PC-9 (cell line): Measurements from ENCODE around the gene PSMG3. TPM values are rescaled to one million over a fixed set of nuclear protein-coding genes. Genes with fewer than 3 reads are reported as not detected.

Source experiments
- BruUV-seq: library from RNA; stranded (reverse); fragments of 400-500 nt; replicated peaks from 2 replicates; lab custom pipeline; 2021; lab: Mats Ljungman, UMichigan
- CTCF ChIA-PET: fragments of 300-600 bp; sonication (Branson Sonifier 250); formaldehyde crosslinking; loops from one replicate; lab custom pipeline; 2022; ENCODE audit warnings: antibody characterized with exemption; lab: Charles Lee
- POLR2A ChIA-PET: fragments of 300-600 bp; sonication (Branson Sonifier 250); formaldehyde crosslinking; loops from one replicate; lab custom pipeline; 2022; ENCODE audit warnings: antibody characterized with exemption; ENCODE audit not compliant: unreplicated experiment; lab: Charles Lee
- DNase-seq, 2 experiments: peaks; one replicate each; pipeline versions ENCODE4 v3.0.0 to v3.0.0-alpha.2; 2015 to 2022; ENCODE audit warnings: mixed read lengths in 1 of 2
- H2AFZ ChIP-seq: fragments of 200-600 bp; sonication (generic); 2 replicates; pipeline ENCODE4 v1.8.1; 2017; ENCODE audit warnings: antibody characterized with exemption
- H3F3A ChIP-seq: fragments of 200-600 bp; sonication (generic); 2 replicates; pipeline ENCODE4 v1.8.1; 2017; ENCODE audit warnings: antibody characterized with exemption, mild to moderate bottlenecking, low read depth; ENCODE audit not compliant: insufficient read depth
- H3K27ac ChIP-seq: fragments of 200-600 bp; sonication (generic); 2 replicates; pipeline ENCODE4 v1.6.1; 2016; ENCODE audit warnings: mixed run types
- H3K27me3 ChIP-seq: fragments of 200-600 bp; sonication (generic); 2 replicates; pipeline ENCODE4 v1.6.1; 2016; ENCODE audit warnings: low read depth, mixed run types; ENCODE audit not compliant: insufficient read depth
- H3K36me3 ChIP-seq: fragments of 200-600 bp; sonication (generic); 2 replicates; pipeline ENCODE4 v1.6.1; 2016; ENCODE audit warnings: low read depth, mixed run types
- H3K4me1 ChIP-seq: fragments of 200-600 bp; sonication (generic); replicated peaks from 2 replicates; pipeline ENCODE4 v1.6.1; 2016; ENCODE audit warnings: mixed run types; ENCODE audit not compliant: insufficient read depth
- H3K4me2 ChIP-seq: fragments of 200-600 bp; sonication (generic); 2 replicates; pipeline ENCODE4 v1.6.1; 2017; ENCODE audit warnings: mixed run types
- H3K4me3 ChIP-seq: fragments of 200-600 bp; sonication (generic); 2 replicates; pipeline ENCODE4 v1.6.1; 2016; ENCODE audit warnings: mixed run types
- H3K79me2 ChIP-seq: fragments of 200-600 bp; sonication (generic); 2 replicates; pipeline ENCODE4 v1.6.1; 2017; ENCODE audit warnings: low read depth, mixed run types
- H3K9me2 ChIP-seq: fragments of 200-600 bp; sonication (generic); 2 replicates; pipeline ENCODE4 v1.8.1; 2017; ENCODE audit warnings: mild to moderate bottlenecking; ENCODE audit not compliant: insufficient read depth
- H3K9me3 ChIP-seq: fragments of 200-600 bp; sonication (generic); 2 replicates; pipeline ENCODE4 v1.8.1; 2016; ENCODE audit warnings: low read depth; ENCODE audit not compliant: insufficient read depth
- H4K20me1 ChIP-seq: fragments of 200-600 bp; sonication (generic); 2 replicates; pipeline ENCODE4 v1.8.1; 2017; ENCODE audit not compliant: insufficient read depth
- EZH2 ChIP-seq: fragments of 200-600 bp; sonication (generic); IDR thresholded peaks from 2 replicates; pipeline ENCODE4 v1.8.0; 2017; ENCODE audit warnings: antibody characterized with exemption, low read depth
- intact Hi-C: fragments of 100-400 bp; cut with micrococcal nuclease; formaldehyde crosslinking; loops from one replicate; pipeline ENCODE4 v1.10.0; 2022; ENCODE audit not compliant: unreplicated experiment
- total RNA-seq: library from RNA; stranded (reverse); gene quantifications from 2 replicates; pipeline ENCODE4 v1.2.3, GENCODE V29; 2021
- TF ChIP-seq, protein P1 (sequence below): fragments of 200-600 bp; sonication (generic); conservative IDR thresholded peaks from 2 replicates; pipeline ENCODE4 v1.6.1; 2017; ENCODE audit warnings: mixed run types, antibody characterized with exemption, mild to moderate bottlenecking, moderate library complexity

PSMG3 gene
- total RNA-seq, 1 experiment from 2014 or later, result 63.3 TPM

DNA sequence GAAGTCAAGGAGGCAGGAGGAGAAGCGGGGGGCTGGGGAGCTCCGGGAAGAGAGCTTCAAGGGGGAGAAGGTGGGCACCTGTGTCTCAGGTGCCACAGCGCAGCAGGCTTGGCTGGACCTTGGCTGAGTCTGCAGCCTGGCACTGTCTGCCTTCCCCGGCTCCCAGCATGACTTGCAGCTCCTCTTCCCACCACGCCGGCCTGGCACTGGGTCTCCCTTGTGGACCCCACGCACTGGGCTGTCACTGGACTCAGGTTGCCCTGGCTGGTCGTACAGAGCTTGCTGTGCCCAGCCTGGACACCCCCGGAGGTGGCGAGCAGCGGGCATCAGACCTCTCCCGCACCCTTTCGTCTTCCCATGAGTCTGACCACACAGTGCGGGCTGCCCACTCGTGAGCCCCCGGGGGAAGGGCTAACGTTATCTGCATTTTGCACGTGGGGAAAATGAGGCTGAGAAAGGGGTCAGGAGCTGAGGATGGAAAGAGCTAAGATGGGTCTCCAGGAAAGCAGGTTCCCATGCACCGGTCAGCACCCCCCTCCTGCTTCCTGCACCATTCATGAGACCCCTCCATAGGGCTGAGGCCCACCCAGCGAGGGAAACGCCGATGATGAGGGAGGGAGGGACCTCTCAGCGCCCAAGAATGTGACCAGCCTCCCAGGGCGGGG, 40.3 kb upstream of the PSMG3 start:
- H3K79me2 ChIP-seq, result no peaks in the 10 kb centered on the region
- peaks cover 53% of the 10 kb centered on the region for H3K27me3 ChIP-seq
- H3K4me2 ChIP-seq, result no peak overlapping the region
- H3K4me3 ChIP-seq, result no peak overlapping the region
- peaks cover 3% of the 10 kb centered on the region; the same call in 1 of the 2 replicates for H3K9me3 ChIP-seq
- peaks cover 2% of the 10 kb centered on the region; the same call in 1 of the 2 replicates for H3F3A ChIP-seq
- TF ChIP-seq, protein P1, sequence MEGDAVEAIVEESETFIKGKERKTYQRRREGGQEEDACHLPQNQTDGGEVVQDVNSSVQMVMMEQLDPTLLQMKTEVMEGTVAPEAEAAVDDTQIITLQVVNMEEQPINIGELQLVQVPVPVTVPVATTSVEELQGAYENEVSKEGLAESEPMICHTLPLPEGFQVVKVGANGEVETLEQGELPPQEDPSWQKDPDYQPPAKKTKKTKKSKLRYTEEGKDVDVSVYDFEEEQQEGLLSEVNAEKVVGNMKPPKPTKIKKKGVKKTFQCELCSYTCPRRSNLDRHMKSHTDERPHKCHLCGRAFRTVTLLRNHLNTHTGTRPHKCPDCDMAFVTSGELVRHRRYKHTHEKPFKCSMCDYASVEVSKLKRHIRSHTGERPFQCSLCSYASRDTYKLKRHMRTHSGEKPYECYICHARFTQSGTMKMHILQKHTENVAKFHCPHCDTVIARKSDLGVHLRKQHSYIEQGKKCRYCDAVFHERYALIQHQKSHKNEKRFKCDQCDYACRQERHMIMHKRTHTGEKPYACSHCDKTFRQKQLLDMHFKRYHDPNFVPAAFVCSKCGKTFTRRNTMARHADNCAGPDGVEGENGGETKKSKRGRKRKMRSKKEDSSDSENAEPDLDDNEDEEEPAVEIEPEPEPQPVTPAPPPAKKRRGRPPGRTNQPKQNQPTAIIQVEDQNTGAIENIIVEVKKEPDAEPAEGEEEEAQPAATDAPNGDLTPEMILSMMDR, result no peak
- no peak for TF ChIP-seq EZH2
- H3K4me1 ChIP-seq, result peaks cover 4% of the 10 kb centered on the region
- intact Hi-C loops, result loop anchor here (5.0 kb wide), 1 partner anchor 47 kb away; no protein-coding TSS in a partner anchor
- H4K20me1 ChIP-seq, result no peaks in the 10 kb centered on the region
- no peaks in the 10 kb centered on the region for H3K9me2 ChIP-seq
- H3K36me3 ChIP-seq, result no peaks in the 10 kb centered on the region
- no TSS peak for BruUV-seq
- POLR2A ChIA-PET, result no interaction called here
- no peak overlapping the region for H2AFZ ChIP-seq
- no peak for DNase-seq
- no peak overlapping the region for H3K27ac ChIP-seq
- CTCF ChIA-PET, result interaction anchor here (0.6 kb wide), 1 partner anchor 643 kb away, joined by 4 read pairs; no protein-coding TSS in a partner anchor

DNA sequence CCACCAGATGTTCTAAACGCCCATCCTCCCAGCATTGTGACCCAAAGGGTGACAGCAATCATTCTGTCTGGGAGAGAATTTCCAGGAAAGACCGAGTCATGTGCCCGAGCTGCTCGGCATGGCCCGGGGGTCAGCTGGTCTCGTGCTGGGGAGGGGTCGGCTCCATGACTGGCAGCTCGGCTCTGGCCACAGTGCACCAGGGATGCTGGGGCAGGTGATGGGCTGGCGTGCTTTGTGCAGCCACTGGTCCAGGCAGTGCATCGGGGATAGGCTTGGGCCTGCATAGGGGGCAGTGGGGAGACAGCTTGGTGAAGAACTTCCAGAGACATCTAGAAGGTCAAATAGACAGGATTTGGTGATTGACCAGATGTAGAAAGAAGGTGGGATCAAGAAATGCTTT, 39.2 kb upstream of the PSMG3 start:
- no peaks in the 10 kb centered on the region for H4K20me1 ChIP-seq
- no peak overlapping the region for H3K4me3 ChIP-seq
- no peaks in the 10 kb centered on the region for H3K9me3 ChIP-seq
- intact Hi-C loops, result no loop called here
- BruUV-seq, result no TSS peak
- no peak overlapping the region for H3K27ac ChIP-seq
- H3F3A ChIP-seq, result peaks cover 6% of the 10 kb centered on the region; the same call in 1 of the 2 replicates
- no peak for DNase-seq
- H3K4me1 ChIP-seq, result peaks cover 4% of the 10 kb centered on the region
- ChIA-PET CTCF (interaction anchor here (0.6 kb wide), 1 partner anchor 644 kb away, joined by 4 read pairs; no protein-coding TSS in a partner anchor), POLR2A (no interaction called here)
- no peak overlapping the region for H2AFZ ChIP-seq
- H3K36me3 ChIP-seq, result no peaks in the 10 kb centered on the region
- TF ChIP-seq, protein P1, result no peak
- peaks cover 53% of the 10 kb centered on the region for H3K27me3 ChIP-seq
- H3K4me2 ChIP-seq, result no peak overlapping the region
- H3K79me2 ChIP-seq, result no peaks in the 10 kb centered on the region
- H3K9me2 ChIP-seq, result no peaks in the 10 kb centered on the region

DNA sequence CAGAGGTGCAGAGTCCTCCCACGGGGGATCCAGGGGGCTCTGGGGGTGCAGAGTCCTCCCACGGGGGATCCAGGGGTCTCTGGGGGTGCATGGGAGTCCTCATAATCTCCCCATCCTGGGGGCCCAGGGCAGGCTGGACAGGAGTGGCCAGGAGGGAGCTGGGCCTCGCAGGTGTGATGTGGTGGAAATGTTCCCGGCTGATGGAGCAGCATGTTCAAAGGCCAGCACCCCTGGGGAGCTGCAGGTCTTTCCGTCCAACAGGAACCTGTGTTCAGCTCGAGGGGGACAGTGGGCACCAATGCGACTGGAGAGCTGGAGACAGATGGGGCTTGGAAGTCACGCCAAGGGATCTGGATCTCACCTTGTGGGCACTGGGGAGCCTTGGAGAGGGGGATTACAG, 38.5 kb upstream of the PSMG3 start:
- intact Hi-C loops, result no loop called here

More for the DNA sequence above, 38.5 kb upstream of the PSMG3 start:
- H4K20me1 ChIP-seq, result no peaks in the 10 kb centered on the region
- peaks cover 4% of the 10 kb centered on the region for H3K4me1 ChIP-seq
- H3K27ac ChIP-seq, result no peak overlapping the region
- ChIA-PET POLR2A (no interaction called here), CTCF (no interaction called here)
- peaks cover 57% of the 10 kb centered on the region for H3K27me3 ChIP-seq
- no peak overlapping the region for H2AFZ ChIP-seq
- no peak overlapping the region for H3K4me2 ChIP-seq
- no peaks in the 10 kb centered on the region for H3K79me2 ChIP-seq
- H3F3A ChIP-seq, result peaks cover 6% of the 10 kb centered on the region; the same call in 1 of the 2 replicates
- BruUV-seq, result no TSS peak
- no peaks in the 10 kb centered on the region for H3K9me3 ChIP-seq
- H3K36me3 ChIP-seq, result no peaks in the 10 kb centered on the region
- no peaks in the 10 kb centered on the region for H3K9me2 ChIP-seq
- no peak overlapping the region for H3K4me3 ChIP-seq
- TF ChIP-seq, protein P1, result no peak
- TF ChIP-seq EZH2, result no peak
- DNase-seq, result no peak
